IPS-20b (cell line): ENCODE results near the gene NEK1.

Experiments used
- H3K27ac ChIP-seq: one replicate; pipeline ENCODE4 v1.5.1; 2013; ENCODE audit warnings: low read length
- H3K27me3 ChIP-seq: 2 replicates; pipeline ENCODE4 v1.6.1; 2013; ENCODE audit warnings: mild to moderate bottlenecking, low read length, inconsistent platforms; ENCODE audit not compliant: insufficient read depth
- H3K36me3 ChIP-seq: 2 replicates; pipeline ENCODE4 v1.6.1; 2013; ENCODE audit warnings: low read depth, mild to moderate bottlenecking, inconsistent platforms, low read length, moderate library complexity; ENCODE audit not compliant: insufficient read depth
- H3K4me1 ChIP-seq: 2 replicates; pipeline ENCODE4 v1.6.1; 2013; ENCODE audit warnings: mild to moderate bottlenecking, control low read depth, inconsistent platforms, low read length, moderate library complexity; ENCODE audit not compliant: insufficient read depth
- H3K4me3 ChIP-seq: 2 replicates; pipeline ENCODE4 v1.5.1; 2013; ENCODE audit warnings: mild to moderate bottlenecking, low read length, inconsistent platforms
- H3K9ac ChIP-seq: 2 replicates; pipeline ENCODE4 v1.6.1; 2013; ENCODE audit warnings: low read depth, mild to moderate bottlenecking, inconsistent platforms, low read length, moderate library complexity
- H3K9me3 ChIP-seq: 2 replicates; pipeline ENCODE4 v1.6.1; 2013; ENCODE audit warnings: mild to moderate bottlenecking, low read depth, low read length, inconsistent platforms; ENCODE audit not compliant: insufficient read depth

NEK1 gene

DNA sequence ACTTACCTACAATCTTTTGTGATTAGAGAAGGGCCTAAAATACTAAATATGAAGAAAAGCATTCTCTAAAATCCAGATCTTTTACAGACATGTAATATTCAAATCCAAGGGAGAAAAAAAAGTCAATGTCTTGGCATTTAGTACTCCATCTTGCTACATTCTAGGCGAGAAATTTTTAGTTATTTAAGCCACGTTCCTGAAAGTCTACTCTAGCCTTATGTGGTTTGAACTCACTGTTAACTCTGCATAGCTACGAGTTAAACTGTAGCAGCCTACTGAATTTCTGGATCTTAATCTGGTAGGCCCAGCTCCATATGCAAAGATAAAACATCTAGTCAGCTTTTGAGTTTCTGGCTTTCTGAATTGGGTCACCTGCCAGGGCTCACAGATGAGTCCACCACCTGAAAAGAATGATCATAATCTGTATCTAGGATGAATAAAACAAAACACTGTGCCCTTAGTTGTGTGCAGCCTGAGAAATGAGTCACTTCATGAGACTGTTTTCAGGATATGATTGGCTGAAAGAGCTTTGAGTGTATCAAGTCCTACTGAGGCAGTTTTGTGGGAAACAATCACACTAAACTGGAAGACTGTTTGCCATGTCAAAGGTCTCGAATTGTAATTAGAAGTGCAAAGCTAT, 3.2 kb upstream of the NEK1 start:
- no peaks in the 10 kb centered on the region for H3K9me3 ChIP-seq
- H3K4me1 ChIP-seq = no peaks in the 10 kb centered on the region; the same call in 1 of the 2 replicates
- H3K36me3 ChIP-seq = no peaks in the 10 kb centered on the region
- H3K27ac ChIP-seq = no peak overlapping the region
- H3K27me3 ChIP-seq = no peaks in the 10 kb centered on the region
- no peak overlapping the region for H3K9ac ChIP-seq
- H3K4me3 ChIP-seq = no peak overlapping the region

DNA sequence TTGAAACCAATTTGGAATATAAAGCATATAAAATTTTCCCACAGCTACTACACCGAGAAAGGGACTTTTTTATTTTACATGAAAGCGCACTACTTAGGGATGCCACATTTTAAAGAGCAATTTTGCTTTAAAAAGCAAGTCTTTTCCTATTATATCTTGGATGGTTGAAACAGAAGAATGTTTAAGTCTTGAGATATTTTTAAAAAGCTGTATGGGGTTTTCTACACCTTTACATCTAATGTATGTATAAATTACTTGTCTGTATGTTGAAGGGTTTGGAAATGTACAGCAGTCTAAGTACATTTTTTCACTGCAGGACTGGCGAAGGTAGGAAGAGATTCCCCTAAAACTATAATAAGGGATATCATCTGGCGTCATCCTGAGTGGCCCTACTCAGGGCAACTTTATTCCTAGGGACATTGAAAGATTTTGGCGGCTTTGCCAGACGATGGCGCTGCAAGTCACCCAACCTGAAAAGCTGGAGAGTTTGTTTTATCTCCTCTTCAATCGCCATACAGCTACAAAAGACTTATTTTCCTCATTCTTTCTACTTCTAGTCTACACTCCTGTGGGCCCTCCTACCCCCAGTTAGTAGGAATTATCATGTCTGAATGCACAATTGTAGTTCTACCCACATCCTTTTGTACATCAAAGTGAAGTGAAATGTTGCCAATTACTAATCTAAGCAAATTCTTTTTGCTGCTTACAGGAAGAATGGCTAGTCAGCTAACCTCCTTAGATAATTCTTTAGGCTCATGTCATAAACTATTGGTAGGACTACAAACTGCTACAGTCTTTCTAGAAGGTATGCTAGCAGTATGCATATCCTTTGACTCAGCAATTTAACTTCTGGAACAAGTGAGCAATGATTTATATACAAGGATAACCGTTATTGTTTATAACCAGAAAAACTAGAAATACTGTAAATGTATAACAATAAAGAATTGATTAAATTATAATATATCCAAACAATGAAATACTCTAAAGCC, 782 bp upstream of the NEK1 start:
- H3K9ac ChIP-seq = peak overlapping the region; percentile 78; the same call in 1 of the 2 replicates
- H3K27ac ChIP-seq = no peak overlapping the region
- H3K4me3 ChIP-seq = peak overlapping the region; percentile 92

DNA sequence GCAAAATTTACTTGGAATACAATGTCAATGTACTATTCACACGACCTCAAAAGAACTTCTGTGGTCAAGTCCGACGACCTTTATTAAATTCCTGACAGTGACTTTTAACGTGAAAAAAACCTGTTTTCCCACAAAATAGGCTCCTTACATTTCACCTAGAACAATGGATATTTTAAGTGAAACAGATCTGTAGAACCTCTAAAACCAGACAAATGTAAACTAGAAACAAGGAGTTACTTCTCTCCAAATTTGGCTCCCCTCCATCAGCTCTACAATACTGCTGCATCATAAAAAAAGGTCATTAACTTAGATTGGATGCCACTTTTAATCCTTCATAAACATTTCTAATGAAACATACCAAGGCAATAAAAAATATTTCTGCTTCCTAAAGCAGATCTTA, 1.2 kb downstream of the NEK1 start:
- H3K27me3 ChIP-seq = no peaks in the 10 kb centered on the region
- no peaks in the 10 kb centered on the region for H3K36me3 ChIP-seq
- H3K9ac ChIP-seq = peak overlapping the region; percentile 91; the same call in 1 of the 2 replicates
- no peaks in the 10 kb centered on the region for H3K9me3 ChIP-seq
- no peaks in the 10 kb centered on the region; the same call in 1 of the 2 replicates for H3K4me1 ChIP-seq
- peak overlapping the region; percentile 92 for H3K4me3 ChIP-seq
- no peak overlapping the region for H3K27ac ChIP-seq

More for the DNA sequence above, 782 bp upstream of the NEK1 start:
- no peaks in the 10 kb centered on the region; the same call in 1 of the 2 replicates for H3K4me1 ChIP-seq
- H3K9me3 ChIP-seq = no peaks in the 10 kb centered on the region
- no peaks in the 10 kb centered on the region for H3K36me3 ChIP-seq
- no peaks in the 10 kb centered on the region for H3K27me3 ChIP-seq

DNA sequence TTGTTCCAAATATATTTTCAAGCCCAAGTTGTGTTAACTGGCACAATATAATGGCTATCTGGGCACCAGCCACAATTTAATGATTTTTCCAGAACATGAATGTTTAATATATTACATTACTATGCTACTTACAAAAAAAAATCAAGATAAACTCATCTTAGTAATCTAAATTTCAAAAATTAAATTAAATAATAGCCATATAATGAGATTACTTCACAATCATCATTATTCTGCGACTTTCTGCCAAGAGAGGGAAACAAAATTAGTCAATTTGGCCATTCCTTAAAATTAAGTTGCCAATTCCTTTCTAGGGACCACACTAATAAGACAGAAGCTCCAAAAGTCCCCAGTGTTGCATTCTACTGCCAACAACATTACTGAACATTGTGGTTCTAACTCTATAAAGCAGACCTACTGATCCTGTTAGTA, 7.5 kb downstream of the NEK1 start:
- Histone ChIP-seq H3K4me1 (no peaks in the 10 kb centered on the region), H3K27ac (no peak overlapping the region), H3K9ac (no peak overlapping the region), H3K9me3 (no peaks in the 10 kb centered on the region), H3K27me3 (no peaks in the 10 kb centered on the region), H3K36me3 (peaks cover 18% of the 10 kb centered on the region), H3K4me3 (no peak overlapping the region)

DNA sequence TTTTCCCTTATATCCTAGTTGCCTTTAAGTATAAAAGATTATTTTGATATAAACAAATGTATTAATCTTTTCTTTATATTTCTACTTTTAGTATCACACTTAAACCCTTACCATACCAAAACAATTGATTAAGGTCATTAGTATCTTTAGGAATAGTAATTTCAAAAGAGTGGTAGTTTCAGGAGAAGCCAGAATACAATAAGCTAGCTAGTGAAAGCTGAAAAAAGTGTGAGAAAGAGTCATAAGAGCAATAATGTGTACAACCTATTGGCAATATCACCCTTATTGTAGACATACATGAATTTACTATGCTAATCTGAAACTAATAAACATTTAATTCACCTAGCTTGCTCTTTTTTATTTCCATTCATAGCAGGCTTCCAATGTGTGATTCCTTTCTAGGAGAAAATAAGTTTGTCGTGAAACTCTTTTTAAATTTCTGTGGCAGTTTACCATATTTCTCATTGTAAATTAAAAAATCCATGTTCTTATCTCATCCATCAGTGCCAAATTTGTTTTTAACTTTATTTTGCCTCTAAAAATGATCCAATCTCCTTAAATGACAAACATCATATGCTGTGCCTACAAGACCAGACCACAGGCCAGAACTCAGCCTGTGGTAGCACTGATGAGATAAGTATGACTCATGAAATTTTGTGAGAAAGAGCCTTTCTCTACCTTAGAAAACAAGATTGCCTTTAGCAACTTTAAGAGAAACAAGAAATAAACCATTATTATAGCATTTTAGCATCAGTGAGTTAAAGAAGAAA, 8.1 kb downstream of the NEK1 start:
- H3K36me3 ChIP-seq = peaks cover 18% of the 10 kb centered on the region
- no peak overlapping the region for H3K9ac ChIP-seq
- no peaks in the 10 kb centered on the region for H3K4me1 ChIP-seq
- H3K4me3 ChIP-seq = no peak overlapping the region
- H3K27ac ChIP-seq = no peak overlapping the region
- no peaks in the 10 kb centered on the region for H3K9me3 ChIP-seq
- H3K27me3 ChIP-seq = no peaks in the 10 kb centered on the region

DNA sequence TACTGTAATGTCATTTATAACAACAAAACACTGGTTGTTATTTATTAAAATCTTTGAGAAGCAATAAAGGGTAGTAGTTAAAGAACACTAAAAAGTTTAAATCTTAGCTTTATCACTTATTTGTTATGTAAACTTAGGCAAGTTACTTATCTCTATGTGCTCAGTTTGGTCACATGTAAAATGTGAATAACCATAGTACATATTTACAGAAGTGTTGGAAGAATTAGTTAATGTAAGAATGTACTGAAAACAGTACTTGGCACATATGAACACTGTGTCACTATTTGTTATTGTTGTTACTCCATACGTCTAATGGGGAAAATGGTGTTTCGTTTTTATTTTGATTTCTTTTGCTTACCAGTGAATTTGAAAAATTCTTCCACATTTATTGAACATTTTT, 9.1 kb downstream of the NEK1 start:
- no peaks in the 10 kb centered on the region for H3K27me3 ChIP-seq
- H3K9ac ChIP-seq = no peak overlapping the region
- no peaks in the 10 kb centered on the region for H3K4me1 ChIP-seq
- no peaks in the 10 kb centered on the region for H3K9me3 ChIP-seq
- H3K36me3 ChIP-seq = peaks cover 20% of the 10 kb centered on the region
- H3K4me3 ChIP-seq = no peak overlapping the region
- no peak overlapping the region for H3K27ac ChIP-seq

DNA sequence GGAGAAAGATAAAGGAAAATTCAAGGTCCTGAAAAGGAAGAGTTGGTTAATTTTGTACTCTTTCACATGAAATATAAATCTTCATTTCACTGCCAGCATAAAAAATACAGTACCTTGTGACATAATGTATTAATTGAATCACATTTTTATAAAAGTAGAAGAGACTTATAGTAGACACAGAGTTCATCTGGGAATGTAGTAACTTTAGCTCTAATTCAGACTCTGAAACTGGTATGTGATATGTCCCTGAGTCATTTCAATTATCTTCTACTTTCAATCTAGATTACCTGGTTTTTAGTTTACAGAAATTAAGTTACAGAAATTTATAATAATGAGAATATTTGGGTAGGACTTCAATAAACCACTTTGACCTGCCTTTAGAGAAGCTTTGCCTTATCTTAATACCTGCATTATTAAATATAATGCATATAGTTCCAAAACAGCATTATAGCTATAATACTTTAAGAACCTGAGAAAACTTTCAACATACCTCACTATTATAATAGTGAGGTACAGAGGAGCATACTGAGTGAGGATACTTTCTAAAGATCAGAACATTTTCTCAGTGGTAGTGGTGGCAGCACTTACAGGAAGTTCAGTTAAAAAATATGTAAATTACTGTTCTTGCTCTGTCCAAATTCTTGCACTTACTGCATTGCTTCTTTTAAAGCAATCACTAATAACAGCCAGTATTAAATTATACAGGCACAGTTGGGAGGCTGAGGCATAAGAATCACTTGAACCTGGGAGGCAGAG, 11.2 kb downstream of the NEK1 start:
- peaks cover 24% of the 10 kb centered on the region for H3K36me3 ChIP-seq
- no peak overlapping the region for H3K9ac ChIP-seq
- no peaks in the 10 kb centered on the region for H3K4me1 ChIP-seq
- H3K4me3 ChIP-seq = no peak overlapping the region
- H3K9me3 ChIP-seq = no peaks in the 10 kb centered on the region
- H3K27ac ChIP-seq = no peak overlapping the region
- H3K27me3 ChIP-seq = no peaks in the 10 kb centered on the region

DNA sequence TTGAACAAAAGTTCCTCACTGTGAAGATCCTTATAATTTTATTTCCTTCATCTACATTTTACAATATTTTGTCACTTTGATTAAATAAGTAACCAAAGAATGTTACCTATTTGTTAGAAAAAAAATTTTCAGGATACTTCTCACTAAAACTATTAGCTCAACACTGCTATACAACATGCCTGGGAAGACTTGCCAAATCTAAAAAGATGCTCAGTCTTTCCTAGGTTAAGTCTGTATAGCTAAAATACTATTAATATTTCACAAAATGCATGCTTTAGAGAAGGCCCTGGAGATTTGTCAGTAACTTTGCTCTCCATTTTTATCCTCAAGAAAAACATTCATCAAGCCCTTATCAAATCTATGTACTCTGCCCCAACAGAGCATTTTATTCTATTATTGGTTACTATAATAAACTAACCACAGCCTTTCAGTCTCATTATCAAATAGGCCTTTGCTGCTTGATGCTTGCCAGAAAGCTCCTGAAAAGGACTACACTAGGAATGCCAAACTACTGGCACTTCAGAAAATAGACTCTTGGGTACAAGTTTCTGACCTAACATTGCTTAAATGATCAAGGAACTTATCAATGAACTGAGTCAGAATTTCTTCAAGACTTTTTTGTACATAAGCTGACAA, 17.7 kb downstream of the NEK1 start:
- Histone ChIP-seq H3K4me3 (no peak overlapping the region), H3K4me1 (no peaks in the 10 kb centered on the region), H3K9me3 (no peaks in the 10 kb centered on the region), H3K36me3 (0 out of 2 replicates have a peak, but pooled peaks cover 6% of the 10 kb centered on the region), H3K27me3 (no peaks in the 10 kb centered on the region), H3K27ac (no peak overlapping the region), H3K9ac (no peak overlapping the region)

DNA sequence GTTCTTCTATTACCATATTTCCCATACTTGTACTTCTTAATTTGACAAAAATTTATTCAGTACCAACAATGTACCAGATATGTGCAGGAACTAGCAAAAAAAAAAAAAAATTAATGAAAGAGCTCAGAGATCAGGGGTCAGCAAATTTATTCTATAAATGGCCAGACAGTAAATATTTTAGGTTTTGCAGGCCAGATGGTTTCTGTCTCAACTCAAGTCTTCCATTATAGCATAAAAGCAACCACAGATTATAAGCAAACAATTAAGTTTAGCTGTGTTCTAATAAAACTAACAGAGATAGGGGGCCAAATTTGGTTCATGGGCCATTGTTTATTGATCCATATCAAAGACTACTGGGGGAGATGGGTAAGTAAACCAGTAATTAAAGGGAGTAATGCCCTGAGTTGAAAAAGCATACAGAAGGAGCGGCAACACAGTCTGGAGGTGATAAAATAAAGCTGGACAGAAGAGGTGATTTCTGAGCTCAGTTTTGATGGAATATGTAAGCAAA, 19.3 kb downstream of the NEK1 start:
- Histone ChIP-seq H3K36me3 (0 out of 2 replicates have a peak, but pooled peaks cover 3% of the 10 kb centered on the region), H3K4me1 (no peaks in the 10 kb centered on the region), H3K9me3 (no peaks in the 10 kb centered on the region), H3K4me3 (no peak overlapping the region), H3K27me3 (no peaks in the 10 kb centered on the region), H3K27ac (no peak overlapping the region), H3K9ac (no peak overlapping the region)

DNA sequence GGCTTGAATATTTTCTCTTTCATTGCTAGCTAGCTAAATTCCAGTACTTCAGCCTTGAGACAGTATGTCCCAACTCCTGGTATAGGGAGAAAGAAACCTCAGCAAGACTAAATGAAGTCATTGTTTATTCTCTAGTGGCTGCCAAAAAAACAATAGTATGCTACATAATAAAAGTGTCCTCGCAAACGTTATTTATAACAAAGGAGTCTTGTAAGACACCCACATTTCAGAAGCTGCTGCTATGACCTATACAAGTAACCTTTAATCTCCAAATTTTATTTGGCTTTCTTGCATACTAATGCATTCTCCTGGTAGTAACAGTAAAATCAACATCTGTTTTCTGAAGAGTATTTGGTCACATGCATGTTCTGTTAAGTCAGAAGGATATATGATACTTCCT, 28.8 kb downstream of the NEK1 start:
- no peaks in the 10 kb centered on the region for H3K9me3 ChIP-seq
- no peak overlapping the region for H3K27ac ChIP-seq
- no peaks in the 10 kb centered on the region for H3K27me3 ChIP-seq
- no peaks in the 10 kb centered on the region for H3K4me1 ChIP-seq
- H3K4me3 ChIP-seq = no peak overlapping the region
- H3K36me3 ChIP-seq = peaks cover 9% of the 10 kb centered on the region; the same call in 1 of the 2 replicates
- no peak overlapping the region for H3K9ac ChIP-seq
